Effector CD4-positive, alpha-beta T cell (primary cell): ENCODE results near the gene NUMBL.

ENCODE experiments used
- DNase-seq: peaks from one replicate; pipeline ENCODE4 v3.0.0-alpha.2; 2020

Gene NUMBL

DNA sequence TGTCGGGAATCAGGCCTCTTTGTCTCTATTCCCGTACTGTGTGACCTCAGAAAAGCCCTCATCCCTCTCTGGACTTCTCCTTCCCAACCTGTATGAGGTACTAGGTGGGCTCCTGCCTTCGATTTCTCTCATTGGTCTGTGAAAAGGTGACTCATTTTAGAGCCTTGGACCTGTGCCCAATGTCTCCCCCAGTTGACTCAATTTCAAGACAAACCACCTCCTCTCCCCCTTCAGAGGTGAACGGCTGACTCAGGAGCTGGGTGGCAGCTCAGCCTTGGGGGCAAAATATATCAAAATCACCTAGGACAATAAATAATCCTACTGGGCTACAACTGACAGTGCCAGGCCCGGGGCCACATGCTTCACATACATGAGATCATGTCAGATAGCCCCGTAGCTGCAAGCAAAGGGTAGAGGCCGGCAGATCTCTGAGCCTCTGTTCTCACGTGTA lies 25.6 kb upstream of the NUMBL start:
- DNase-seq = peak; percentile 65

DNA sequence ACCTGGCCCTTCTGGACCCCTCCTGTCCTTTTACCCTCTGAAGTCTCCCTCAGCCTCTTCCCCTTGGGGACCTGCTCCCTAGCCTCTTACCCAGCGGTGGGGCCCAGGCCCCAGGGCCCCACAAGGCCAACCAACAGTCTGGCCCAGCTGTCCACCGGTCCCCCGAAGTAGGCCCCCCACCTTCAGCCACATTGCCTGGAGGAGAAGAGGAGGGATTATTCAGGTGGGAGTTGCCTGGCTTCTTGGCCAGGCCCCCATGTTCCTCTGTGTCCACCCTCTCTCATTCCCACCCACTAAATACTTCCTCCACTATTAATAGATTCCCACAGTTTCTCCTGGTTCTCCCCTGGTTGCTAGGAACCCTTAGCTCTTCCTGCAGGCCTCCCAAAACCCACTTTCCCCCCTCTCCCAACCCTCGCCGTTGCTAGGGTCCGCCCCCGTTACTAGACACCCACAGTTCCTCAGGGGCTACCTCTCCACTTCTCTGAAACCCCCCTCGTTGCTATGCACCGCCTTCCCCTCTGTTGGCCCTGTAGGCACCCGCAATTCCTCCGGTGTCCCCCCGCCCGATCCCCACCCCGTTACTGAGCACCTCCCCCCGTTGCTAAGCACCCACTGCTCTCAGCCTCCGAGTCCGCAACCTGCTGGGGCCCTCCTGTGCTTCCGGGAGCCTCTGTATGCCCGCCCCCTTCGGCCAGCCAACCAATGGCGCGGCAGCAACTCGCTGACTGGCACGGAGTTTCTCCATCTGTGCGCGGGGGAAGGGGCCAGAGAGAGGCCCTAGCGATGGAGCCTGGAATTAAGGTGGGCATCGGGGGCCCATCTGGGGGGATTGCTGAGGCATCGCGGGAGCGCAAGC lies 24.2 kb upstream of the NUMBL start:
- DNase-seq = peak; percentile 92

DNA sequence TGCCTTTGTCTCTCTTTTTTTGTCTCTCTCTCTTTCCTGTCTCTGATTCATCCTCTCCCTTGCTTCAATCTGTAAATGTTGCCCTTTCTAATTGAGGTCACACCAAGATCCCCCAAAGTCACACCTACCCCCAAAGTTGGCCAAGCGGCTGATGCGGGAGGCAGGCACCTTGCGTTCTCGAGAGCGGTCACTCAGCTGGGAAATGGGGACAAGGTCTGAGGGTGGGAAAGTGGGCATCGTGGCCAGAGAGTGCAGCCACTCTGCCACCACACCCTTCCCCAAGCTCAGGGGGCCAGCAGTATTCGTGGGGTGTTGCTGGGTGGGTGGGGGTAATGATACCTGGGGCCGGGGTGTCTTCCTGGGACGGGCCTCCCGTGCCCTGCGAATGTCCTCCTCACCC lies 23.5 kb upstream of the NUMBL start:
- no peak for DNase-seq

DNA sequence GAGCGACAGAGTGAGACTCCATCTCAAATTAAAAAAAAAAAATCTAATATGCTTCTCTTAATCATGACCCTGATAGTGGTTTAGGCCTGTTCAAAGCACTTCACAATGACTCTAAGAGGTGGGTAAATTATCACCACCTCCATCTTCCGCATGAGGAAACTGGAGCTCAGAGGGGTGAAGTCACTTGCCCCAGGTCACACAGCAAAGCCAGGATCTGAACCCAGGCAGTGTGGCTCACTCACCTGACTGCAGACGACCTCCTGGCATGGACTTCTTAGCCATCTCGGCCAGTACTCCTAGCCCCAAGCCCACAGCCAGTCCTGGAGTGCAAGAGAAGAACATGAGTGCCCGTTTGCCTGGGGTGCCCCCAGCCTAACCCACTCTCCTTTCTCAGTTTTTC lies 19.4 kb upstream of the NUMBL start:
- DNase-seq = no peak

DNA sequence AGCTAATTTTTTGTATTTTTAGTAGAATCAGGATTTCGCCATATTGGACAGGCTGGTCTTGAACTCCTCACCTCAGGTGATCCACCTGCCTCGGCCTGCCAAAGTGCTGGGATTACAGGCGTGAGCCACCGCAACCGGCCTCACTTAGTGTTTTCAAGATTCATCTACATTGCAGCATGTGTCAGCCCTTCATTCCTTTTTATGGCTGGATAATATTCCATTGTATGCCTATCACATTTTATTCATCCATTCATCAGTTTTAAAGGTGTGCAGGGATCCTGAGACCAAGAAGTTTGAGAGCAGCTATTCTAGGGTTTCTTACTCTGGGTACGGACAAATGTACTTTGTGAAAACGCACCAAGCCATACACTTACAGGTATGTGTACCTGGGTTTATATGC lies 17.2 kb upstream of the NUMBL start:
- no peak for DNase-seq

DNA sequence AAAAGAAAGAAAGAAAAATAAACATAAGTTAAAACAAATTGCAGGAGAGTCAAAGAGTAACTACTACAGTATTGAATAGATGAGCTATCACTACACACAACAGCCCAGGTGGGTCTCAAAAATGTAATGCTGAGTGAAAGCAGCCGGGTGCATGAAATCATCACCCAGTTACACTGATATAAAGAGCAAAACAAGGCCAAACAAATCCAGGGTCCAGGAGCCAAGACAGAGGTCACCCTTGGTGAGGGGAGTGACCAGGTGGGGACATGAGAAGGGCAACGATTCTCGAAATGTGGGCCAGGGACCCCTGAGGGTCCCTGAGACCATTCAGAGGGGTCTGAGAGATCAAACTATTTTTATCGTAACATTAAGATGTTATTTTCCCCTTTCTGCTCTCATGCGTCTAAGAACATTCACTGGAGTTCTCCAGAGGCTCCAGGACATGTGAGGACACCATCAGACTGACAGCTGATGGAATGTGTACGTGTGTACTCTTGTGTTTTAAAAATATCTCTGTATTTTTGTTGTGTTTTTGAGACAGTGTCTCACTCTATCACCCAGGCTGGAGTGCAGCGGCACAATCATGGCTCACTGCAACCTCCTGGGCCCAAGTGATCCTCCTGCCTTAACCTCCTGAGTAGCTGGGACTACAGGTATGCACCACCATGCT lies 15.6 kb upstream of the NUMBL start:
- no peak for DNase-seq

DNA sequence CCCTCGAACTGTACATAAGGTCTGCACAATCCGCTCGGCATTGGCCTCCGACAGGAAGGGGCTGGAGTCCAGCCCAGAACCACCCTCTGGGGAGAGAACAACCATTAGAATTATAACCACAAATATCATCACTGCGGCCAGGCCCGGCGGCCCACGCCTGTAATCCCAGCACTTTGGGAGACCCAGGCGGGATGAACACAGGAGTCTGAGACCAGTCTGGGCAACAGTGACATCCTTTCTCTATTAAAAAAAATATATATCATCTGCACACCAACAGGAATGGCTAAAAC lies 14.9 kb upstream of the NUMBL start:
- no peak for DNase-seq

DNA sequence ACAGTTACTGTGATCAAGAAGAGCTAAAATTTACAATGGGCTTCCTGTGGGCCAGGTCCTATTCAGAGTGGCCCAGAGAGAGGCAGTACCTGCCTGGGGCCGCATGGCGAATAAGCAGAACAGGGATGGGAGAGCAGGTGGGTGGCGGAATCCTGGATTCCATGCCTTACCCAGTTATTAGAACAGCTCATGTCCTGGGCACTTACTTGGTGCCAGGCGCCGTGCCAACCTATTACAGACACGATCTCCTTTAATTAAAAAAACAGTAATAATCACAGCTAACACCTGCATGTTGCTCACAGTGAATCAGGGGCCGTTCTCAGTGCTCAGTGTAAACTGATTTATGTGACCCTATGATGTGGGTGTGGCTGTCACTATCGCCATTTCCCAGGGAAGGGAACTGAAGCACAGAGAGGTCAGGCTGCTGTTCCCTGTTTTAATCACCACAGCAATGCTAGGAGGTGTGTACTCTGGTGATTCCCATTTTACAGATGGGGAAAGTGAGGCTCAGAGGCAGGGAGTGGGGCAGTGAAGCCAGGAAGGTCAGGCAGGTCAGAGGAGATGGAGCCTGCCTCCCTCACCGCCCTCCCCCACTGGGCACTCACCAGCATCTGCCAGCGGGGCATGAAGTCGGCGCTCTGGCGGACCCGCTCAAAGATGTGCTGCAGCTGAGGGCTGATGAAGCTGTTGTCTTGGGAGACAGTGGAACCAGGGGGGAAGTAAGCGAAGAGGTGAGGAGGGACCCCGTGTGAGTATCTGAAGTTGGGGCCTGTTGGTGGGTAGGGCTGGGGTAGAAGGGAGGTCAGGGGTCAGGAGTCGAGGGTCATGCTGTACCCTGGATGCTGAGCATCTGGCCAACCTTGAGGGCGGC lies 14.3 kb upstream of the NUMBL start:
- no peak for DNase-seq

DNA sequence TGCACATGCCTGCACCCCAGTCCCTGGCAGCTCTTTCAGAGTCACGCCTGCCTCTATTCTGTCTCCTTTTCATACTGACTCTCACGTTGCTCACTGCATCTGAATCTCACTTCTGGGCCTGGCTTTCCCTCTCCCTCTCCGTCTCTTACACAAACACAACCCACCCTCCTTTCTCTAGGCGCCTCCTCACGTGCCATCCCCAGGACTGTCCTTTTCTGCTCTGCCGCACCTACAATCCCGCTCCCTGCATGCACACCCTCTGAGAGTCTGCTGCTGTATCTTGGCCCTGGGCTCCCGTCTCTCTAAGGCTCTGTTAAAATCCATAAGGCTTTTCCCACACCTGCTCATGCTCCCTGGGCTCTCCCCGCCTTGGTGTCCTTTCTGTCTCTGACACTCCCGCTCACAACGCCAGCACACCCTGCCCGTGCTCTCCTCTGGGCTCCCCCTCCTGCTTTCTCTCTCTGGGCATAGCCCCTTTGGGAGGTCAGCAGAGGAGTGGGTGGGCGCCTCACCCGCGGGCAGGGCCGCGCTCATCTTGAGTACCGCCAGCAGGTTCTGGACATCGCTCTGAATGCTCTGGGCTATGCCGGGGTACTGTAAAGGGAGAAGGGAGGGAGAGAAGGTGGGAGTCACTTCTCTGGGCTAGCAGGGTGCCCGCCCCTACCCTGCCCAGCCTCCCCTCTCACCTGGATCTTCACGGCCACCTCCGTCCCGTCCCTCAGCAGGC lies 12.7 kb upstream of the NUMBL start:
- DNase-seq = no peak

DNA sequence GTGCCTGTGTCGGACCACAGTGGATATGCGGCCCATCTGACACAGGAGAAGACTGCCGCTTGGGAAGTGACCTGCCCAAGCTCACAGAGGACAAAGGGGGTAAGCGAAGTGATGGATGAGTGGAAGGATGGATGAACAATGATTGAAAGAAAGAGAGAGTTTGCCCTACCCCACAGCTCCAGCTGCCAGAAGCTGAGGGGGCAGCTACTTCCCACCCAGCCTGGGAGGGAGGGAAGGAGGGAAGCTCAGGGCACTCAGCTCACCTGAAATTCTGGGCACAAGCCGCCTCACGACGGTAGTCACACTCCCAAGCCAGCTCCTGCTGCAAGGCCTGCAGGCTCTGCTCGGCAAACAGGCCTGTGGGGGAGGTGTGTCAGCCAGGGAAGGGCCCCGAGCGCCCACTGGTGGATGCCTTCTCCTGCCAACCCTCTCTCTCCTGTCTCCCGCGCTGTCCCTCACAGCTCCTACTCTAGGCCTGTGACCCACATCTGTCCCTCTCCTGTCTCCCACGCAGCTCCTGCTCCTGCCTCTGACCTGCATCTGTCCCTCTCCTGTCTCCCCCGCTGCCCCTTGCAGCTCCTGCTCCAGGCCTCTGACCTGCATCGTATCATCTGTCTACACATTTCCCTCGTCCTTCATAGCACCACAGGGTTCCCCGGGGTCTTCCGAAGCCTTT lies 12.0 kb upstream of the NUMBL start:
- no peak for DNase-seq

DNA sequence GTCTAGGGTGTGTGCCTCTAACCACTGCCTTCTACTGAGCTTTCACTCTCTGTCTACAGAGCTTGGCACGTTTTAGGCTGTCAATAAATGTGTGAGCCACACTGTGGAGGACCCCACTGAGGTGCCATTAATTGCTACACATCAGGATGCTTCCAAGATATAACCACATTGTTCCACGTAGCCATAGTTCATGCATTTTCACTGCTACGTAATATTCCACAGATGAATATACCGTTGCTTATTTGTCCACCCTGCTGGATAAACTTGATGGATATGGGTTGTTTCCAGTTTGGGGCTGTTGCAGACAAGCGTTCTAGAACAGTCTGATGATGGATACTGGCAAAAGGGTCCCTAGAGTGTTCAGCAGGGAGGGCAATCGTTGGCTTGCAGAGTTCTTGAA lies 11.3 kb upstream of the NUMBL start:
- no peak for DNase-seq

DNA sequence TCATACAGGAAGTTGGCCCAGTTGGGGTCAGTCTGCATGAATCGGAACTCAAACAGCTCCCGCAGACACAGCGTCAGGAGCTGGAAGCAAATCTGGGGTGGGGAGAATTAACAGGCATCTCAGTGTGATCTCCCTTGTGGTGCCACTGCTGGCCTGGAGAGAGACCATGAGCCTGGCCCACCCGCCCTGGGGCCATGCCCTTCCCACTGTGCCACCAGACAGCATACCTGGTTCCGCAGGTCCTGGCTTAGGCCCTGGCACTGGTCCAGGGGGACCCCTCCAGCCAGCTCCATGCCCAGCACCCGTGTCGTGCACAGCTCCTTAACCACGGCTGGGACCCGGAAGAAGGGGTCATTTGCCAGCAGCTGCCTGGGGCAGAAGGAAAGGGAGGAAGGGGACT lies 9.6 kb upstream of the NUMBL start:
- no peak for DNase-seq

DNA sequence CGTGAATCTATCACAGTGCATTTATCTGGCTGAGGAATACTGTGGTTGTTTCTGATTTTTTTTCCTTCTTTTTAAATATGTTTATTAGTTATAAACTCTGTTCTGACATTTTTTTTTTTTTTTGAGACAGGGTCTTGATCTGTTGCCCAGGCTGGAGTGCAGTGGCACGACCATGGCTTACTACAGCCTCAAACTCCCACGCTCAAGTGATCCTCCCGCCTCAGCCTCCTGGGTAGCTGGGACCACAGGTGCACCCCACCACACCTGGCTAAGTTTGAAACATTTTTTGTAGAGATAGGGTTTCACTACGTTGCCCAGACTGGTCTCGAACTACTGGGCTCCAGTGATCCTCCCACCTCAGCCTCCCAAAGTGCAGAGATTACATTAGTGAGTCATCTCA lies 6.6 kb upstream of the NUMBL start:
- no peak for DNase-seq

DNA sequence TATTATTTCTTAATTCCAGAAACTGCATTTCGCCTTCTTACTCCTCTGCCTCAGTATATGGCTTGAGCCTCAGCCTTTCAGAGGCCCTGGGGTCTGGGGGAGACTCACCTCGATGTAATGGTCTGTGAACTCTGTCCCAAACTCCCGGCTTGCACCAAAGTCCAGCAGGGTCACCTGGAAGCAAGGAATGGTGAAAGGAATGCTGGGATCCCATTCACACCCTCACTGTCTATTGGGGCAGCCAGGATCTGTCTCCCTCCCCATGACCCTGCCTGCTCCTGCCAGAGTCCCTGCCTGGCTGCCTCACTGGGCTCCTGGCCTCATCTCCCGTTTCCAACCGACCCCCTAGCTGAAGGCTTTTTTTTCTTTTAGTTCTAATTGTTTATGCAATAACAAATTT lies 5.4 kb upstream of the NUMBL start:
- no peak for DNase-seq

DNA sequence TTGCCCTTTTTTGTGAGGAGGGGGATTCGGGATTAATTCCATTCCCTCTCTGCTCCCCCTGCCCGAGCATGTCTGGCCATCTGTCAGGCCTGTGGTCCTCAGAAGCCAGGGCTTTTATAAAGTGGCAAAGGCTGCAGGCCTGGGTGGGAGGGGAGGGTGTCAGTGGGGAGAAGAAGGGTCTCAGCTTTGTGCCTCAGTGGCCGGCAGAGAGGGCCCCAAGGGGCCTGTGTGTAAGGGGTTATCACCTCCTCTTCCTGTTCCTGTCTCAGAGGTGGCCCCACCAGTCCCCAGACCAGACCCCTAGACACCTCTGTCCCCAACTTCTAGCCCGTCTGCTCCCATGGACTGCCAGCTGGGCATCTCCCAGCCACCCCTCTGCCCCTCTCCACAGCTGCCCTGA lies 3.4 kb upstream of the NUMBL start:
- no peak for DNase-seq

DNA sequence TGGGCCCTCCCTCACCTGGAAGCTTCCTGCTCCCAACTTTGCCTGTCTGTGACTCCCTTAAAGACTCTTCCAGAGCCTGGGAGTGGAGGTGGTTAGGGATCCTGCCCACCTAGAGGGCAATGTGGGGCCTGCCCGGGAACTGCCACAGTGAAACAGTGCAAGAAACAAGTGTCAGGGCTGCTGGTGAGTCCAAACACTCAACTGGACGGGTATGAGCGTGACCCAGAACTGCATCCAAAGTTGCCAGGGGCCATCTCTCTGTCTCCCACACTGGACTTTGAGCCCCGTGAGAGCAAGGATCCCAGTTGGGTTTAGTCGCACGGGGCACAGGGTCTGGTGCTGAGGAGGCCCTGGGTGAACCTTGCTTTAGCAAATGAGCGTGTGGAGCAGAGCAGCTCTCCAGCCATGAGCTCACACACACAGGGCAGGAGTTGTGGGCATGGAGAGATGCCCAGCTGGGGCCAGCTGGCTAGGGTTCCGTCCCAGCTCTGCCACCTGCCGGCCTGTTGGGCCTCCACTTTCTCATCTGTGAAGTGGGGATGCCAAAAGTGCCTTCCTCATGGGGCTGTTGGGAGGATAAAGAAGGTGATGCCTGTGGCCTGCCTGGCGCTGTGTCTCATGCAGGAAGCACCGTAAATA lies 2.8 kb upstream of the NUMBL start:
- DNase-seq = no peak

DNA sequence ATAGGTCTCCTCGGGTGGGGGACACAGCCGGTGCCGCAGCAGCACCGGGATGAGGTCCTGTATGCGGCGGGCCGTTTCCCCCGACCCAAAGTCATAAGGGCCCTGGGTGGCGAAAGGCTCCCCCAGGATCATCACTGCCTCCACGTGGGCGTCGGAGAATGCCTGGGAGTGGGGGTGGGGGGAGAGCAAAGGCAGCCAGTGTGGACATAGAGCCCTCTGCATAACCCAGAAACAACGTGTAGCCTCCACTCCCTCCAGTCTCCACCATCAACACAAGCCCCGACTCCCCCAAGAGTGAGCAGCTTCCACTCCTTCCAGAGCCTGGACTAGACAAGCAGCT lies 1.7 kb upstream of the NUMBL start:
- DNase-seq = no peak

DNA sequence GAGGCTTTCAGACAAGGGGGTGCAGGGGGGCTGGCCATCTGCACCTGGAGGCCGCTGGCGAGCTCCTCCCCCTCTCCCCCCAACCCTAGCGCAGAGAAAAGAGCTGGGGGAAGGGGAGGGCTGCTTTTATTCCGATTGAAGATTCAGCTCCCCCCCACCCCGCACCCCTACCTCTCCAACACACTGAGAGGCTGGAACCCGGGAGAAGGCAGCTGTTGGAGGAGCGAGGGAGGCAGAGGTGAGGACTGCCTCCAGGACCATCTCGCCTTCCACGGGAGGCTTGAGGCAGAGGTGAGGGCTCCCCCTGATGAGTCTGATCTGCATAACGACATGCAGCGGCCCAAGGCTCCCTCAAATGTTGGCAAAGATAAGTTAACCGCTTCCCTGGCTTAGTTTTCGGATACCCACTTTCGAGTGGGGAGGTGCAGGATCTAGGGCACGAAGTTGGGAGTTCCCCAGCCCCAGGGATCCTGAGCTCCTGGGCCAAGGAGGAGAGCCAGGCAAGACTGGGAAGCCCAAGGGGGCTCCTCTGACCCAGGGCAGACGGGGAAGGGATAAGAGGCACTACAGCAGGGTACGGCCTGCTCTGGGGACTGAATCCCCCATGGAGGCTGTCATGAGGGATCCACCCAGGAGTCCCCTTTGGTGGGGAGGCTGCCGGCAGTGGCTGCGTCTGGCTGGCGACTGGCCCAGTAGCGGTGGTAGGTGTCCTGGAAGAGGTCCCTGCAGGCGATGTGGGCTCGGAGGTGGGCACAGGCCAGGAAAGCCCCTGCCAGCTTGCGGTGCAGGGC lies 1.2 kb upstream of the NUMBL start:
- DNase-seq = no peak

DNA sequence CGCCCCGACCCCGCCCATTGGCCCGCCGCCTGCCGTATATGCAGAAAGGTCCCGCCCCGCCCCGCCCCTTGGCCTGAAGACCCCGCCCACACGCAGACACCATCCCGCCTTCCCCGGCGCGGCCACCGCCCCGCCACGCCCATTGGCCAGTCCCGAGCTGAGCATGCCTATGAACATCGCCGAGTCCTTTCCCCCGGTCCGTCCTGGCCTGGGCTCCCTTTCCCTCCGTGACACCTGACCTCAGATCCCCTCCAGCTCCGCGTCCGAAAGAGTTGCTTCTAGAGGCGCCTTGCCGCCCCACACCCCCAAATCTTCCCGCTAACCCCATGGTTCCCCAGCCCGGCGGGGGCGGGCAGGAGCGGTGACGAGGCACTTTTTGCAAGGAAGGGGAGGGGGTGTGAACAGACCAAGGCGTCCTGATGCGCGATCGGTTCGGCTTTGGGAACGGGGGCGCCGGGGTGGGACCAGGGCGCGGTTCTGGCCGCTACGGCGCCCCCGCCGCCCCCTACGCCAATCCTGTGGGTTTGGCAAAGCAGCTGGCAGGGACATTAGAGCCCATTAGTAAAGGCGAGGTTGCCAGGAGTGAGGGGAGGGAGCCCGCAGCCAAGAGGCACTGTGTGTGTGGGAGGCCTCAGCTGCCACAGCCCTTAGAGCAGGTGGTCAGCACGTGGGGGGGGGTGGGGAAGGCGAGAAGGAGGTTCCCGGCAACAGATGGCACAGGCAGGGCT lies 406 bp upstream of the NUMBL start:
- DNase-seq = peak; percentile 83

DNA sequence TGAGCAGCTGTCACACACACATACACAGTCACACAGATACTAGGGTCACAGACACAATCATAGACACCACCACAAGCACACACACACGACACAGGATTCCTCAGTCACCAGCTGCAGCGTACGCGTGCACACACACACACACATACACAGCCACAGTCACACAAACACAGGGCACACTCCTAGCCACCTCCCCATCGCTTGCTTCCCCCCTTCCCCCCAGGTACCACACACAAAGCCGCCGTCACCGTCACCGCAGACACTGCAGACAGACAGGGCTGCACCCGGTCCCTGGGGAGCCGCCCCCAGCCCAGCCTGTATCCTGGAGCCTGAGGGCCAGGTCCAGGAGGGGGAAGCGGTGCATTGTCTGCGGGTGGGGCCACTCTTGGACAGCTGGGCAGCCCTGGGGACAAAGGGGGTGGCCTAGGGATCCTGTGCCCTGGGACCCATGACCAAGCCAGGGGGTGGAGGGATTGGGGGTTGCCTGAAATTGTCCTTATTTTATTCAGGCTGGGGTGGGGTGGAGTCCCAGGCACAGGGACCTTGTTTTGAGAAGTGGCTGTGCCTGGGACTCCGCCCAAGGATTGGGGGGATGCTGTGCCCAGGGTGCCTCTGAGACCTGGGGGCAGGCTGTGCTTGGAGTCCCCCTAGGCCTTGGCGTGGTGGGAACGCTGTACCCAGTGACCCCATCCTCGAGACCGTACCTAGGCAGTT lies 957 bp downstream of the NUMBL start:
- no peak for DNase-seq
